ENCODE measurements around the gene DBH. TPM values are rescaled to one million over a fixed set of nuclear protein-coding genes. Genes with fewer than 3 reads are reported as not detected.

DBH gene
- total RNA-seq, 4 donors from 2014 or later: 0.19 TPM; not detected in 3

- DNase-seq (ENCODE audit: low spot score) (no peak), ATAC-seq (ENCODE audit: low FRiP score) (no peak)
- no peak for TF ChIP-seq CTCF (IDR thresholded peaks at IDR 0.05)
Observed at GRCh38 chr9:133684121-133684935, 48.2 kb downstream of the DBH start.

- no peak for DNase-seq (ENCODE audit: low spot score)
- ATAC-seq (ENCODE audit: low FRiP score): no peak
- no peak for TF ChIP-seq CTCF (IDR thresholded peaks at IDR 0.05)
Observed at GRCh38 chr9:133684936-133685361, 48.8 kb downstream of the DBH start.

GRCh38 chr9:133685653-133686609 lies 49.8 kb downstream of the DBH start:
- no peak for TF ChIP-seq CTCF (IDR thresholded peaks at IDR 0.05)
- ATAC-seq (ENCODE audit: low FRiP score): no peak
- no peak for DNase-seq (ENCODE audit: low spot score)

GRCh38 chr9:133686642-133687575 lies 50.7 kb downstream of the DBH start:
- DNase-seq (ENCODE audit: low spot score) (no peak), ATAC-seq (ENCODE audit: low FRiP score) (no peak)
- no peak for TF ChIP-seq CTCF (IDR thresholded peaks at IDR 0.05)

GRCh38 chr9:133687856-133688761 lies 51.9 kb downstream of the DBH start:
- no peak for ATAC-seq (ENCODE audit: low FRiP score)
- no peak for TF ChIP-seq CTCF (IDR thresholded peaks at IDR 0.05)
- no peak for DNase-seq (ENCODE audit: low spot score)

Measured in omental fat pad (tissue), 4 donors.